ENCODE data around the gene STX1A. TPM values are rescaled to one million over a fixed set of nuclear protein-coding genes. Genes with fewer than 3 reads are reported as not detected.

The STX1A gene
- total RNA-seq, 2 donors from 2014 or later: 9.9 to 12.5 TPM

DNA sequence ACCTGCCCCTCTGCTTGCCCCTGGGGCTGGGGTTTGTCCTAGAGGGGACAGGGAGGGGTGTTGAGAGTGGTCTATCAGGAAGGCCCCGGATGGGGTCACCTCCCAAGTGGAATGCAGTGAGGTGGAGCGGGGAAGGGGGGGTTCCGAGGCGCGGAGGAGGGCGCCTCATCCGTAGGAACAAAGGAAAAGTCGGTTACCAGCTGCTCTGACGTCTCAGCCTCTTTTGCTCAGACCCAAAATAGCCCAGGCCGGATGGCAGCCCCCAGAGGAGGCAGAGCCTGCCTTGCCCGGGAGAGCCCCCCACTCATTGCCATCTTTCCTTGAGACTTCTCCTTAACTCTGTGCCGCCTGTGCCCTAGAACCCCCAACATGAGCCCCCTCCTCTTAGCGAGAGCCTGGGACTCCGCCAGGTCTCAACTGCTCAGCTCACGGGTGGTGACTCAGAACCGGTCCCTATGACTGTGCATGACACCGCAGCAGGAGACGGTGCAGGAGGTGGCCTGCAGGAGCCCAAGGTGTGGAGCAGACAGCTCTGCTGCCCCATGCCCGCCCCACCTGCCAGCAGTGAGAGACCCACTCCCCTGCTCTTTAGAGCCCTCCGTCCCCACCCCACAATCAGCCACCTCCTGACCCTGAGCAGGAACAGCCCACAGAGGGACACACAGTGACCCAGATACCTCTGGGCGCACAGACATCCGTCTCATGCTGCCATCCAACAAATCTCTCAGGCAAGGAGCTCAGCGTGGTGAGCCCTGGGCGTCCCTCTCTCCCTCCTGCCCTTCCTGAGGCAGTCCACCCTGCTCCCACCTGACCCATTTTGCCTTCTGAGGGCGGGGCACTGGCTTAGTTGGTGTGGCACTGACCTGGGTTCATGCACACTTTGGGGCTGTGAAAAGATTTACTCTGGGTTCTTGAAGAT, 13.1 kb downstream of the STX1A start:
- Histone ChIP-seq H3K36me3 (replicated peaks in 1 of 2; ENCODE audit: insufficient read depth in 1 of 2, low read depth in 2 of 2) (no peaks in the 10 kb centered on the region), H3K4me3 (no peak overlapping the region), H3K9me3 (no peaks in the 10 kb centered on the region), H3K27me3 (no peaks in the 10 kb centered on the region), H3K27ac (peak overlapping the region; percentile 49 to 73 (median 70)), H3K4me1 (no peaks in the 10 kb centered on the region)
- WGBS, 2 donors: 77 to 84% methylated on average over 20 to 24 of the region's 25 CpGs
- intact Hi-C loops (cut with DNase I): no loop called here
- no peak for DNase-seq
- no peak for TF ChIP-seq POLR2A (IDR thresholded peaks at IDR 0.05)
- TF ChIP-seq, protein P1, sequence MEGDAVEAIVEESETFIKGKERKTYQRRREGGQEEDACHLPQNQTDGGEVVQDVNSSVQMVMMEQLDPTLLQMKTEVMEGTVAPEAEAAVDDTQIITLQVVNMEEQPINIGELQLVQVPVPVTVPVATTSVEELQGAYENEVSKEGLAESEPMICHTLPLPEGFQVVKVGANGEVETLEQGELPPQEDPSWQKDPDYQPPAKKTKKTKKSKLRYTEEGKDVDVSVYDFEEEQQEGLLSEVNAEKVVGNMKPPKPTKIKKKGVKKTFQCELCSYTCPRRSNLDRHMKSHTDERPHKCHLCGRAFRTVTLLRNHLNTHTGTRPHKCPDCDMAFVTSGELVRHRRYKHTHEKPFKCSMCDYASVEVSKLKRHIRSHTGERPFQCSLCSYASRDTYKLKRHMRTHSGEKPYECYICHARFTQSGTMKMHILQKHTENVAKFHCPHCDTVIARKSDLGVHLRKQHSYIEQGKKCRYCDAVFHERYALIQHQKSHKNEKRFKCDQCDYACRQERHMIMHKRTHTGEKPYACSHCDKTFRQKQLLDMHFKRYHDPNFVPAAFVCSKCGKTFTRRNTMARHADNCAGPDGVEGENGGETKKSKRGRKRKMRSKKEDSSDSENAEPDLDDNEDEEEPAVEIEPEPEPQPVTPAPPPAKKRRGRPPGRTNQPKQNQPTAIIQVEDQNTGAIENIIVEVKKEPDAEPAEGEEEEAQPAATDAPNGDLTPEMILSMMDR (IDR thresholded peaks at IDR 0.05): no peak
- ATAC-seq: no peak

DNA sequence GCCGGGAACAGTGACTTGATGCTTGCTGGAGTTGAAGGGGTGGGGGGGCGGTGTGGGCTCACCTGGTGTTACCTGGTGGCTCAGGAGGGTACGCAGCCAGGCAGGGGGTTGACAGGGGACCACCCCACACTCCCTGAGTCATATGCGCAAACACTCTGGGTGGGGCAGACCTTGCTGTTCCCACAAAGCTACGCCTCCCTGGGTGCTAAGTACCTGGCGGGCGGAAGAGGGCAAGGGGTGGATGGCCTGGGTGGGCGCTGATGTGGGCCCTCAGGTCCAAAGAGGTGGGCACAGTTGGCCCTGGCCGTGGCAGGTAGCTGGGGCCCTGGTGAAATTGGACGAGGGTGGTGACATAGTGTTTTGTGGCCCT, 13.9 kb downstream of the STX1A start:
- H3K27me3 ChIP-seq: no peaks in the 10 kb centered on the region
- peak overlapping the region in 1 of 4 donors; percentile 73 for H3K27ac ChIP-seq
- no peak for TF ChIP-seq POLR2A (IDR thresholded peaks at IDR 0.05)
- TF ChIP-seq, protein P1 (IDR thresholded peaks at IDR 0.05): no peak
- intact Hi-C loops (cut with DNase I): no loop called here
- no peaks in the 10 kb centered on the region for H3K4me1 ChIP-seq
- H3K4me3 ChIP-seq: no peak overlapping the region
- no peaks in the 10 kb centered on the region for H3K9me3 ChIP-seq
- WGBS, 2 donors: 79 to 89% methylated on average over 9 to 10 of the region's 10 CpGs
- ATAC-seq (no peak), DNase-seq (peak in 1 of 4 donors; percentile 29)
- H3K36me3 ChIP-seq (replicated peaks in 1 of 2; ENCODE audit: insufficient read depth in 1 of 2, low read depth in 2 of 2): no peaks in the 10 kb centered on the region

DNA sequence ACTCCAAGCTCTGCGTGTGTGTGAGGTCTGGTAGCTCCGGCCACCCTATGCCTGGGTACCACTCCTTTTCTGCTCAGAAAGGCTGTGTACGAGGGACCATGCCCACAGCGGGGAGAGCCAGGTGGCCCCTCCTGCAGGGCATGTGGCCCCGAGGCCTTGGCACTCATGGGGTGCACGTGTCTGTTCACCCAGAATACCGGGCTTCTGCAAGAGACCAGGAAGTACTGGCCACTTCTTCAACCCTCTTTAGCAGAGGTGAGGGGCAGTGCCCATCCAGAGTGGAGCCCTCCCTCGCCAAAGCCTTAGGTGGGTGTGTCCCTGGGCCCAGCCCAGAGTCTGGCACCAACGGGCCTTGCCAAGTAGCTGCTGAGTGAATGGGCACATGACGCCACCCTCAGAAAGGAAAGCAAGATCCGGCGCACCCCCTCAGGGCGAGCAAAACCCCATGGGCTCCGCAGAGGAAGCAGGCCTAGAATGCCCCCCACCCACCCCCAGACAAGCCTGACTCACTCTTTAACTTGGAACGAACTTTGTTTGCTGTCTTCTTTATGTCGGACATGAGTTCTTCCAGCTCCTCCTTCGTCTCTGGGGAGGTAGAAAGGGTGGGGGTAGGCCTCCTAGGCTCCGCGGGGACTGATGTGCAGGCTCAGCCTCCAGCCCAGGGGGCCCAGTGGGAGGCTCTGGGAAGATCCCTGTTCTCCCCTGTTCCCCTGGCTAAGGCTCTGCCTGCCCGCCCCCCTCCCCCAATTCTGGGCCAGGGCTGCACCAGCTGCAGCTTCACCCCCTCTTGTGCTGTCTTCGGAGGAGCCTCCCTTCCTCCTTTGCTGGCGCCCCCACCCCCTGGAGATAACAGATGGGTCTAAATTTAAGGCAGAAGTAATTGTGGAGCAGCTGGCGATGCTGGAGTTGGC, 14.6 kb downstream of the STX1A start:
- intact Hi-C loops (cut with DNase I): no loop called here
- no peak for TF ChIP-seq POLR2A (IDR thresholded peaks at IDR 0.05)
- TF ChIP-seq, protein P1 (IDR thresholded peaks at IDR 0.05): no peak
- no peaks in the 10 kb centered on the region for H3K36me3 ChIP-seq (replicated peaks in 1 of 2; ENCODE audit: insufficient read depth in 1 of 2, low read depth in 2 of 2)
- no peaks in the 10 kb centered on the region for H3K9me3 ChIP-seq
- no peaks in the 10 kb centered on the region for H3K27me3 ChIP-seq
- ATAC-seq (no peak), DNase-seq (no peak)
- no peak overlapping the region for H3K4me3 ChIP-seq
- no peaks in the 10 kb centered on the region for H3K4me1 ChIP-seq
- WGBS, 2 donors: 78 to 81% methylated on average over 8 to 19 of the region's 23 CpGs
- H3K27ac ChIP-seq: peak overlapping the region in 1 of 4 donors; percentile 73

DNA sequence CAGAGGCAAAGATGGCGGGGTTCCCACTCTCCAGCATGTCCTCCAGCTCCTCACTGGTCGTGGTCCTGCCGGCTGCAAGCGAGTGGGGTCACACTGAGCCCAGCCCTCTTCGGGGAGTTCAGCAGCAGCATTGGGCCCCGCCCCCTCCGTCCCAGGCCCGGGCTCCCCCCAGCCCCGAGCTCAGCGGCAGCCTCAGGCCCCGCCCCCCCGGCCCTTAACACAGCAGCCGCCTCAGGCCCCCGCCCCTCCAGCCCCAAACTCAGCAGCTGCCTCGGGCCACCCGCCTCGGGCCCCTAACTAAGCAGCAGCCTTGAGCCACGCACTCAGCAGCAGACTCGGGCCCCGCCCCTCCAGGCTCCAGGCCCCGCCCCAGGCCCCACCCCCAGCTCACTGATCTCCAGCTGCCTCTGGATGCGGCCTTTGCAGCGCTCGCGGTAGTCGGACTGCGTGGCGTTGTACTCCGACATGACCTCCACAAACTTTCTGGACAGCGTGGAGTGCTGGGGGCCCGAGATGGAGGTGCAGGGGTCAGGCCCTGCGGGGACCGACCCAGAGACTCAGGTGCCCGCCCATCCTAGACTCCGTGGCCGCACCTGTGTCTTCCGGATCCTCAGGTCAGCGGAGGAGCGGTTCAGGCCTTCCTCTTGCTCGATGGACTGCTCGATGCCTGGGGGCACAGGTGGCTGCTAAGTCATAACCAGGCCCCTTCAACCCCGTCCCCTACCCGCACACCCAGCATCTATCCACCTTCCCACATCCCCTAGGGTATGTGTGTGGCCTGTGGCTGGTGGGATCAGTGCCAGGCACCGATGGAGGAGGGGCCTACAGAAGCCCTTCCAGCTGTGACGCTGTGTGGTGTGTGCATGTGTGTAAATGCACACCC, 15.5 kb downstream of the STX1A start:
- Histone ChIP-seq H3K36me3 (replicated peaks in 1 of 2; ENCODE audit: insufficient read depth in 1 of 2, low read depth in 2 of 2) (peaks cover 0 to 2% of the 10 kb centered on the region in 2 donors), H3K27ac (no peak overlapping the region), H3K4me3 (no peak overlapping the region), H3K4me1 (no peaks in the 10 kb centered on the region), H3K9me3 (no peaks in the 10 kb centered on the region), H3K27me3 (no peaks in the 10 kb centered on the region)
- TF ChIP-seq, protein P1 (IDR thresholded peaks at IDR 0.05): no peak
- TF ChIP-seq POLR2A (IDR thresholded peaks at IDR 0.05): no peak
- WGBS, 2 donors: 40 to 56% methylated on average over 3 to 41 of the region's 45 CpGs
- ATAC-seq: no peak
- intact Hi-C loops (cut with DNase I): no loop called here
- DNase-seq: peak in 2 of 4 donors; percentile 40 to 57
